Ishikawa (cell line): Measurements from ENCODE around the gene SERPINE2.

ENCODE experiments used
- CEBPB ChIP-seq: IDR thresholded peaks from 2 replicates; pipeline ENCODE4 v1.6.1; 2012
- CREB1 ChIP-seq: IDR thresholded peaks from 2 replicates; pipeline ENCODE4 v1.6.1; 2012; ENCODE audit warnings: low read depth
- EGR1 ChIP-seq: IDR thresholded peaks from 2 replicates; pipeline ENCODE4 v1.6.1; 2012
- EP300 ChIP-seq: IDR thresholded peaks from 2 replicates; pipeline ENCODE4 v1.6.1; 2012; ENCODE audit warnings: borderline replicate concordance
- FOXM1 ChIP-seq: IDR thresholded peaks from 2 replicates; pipeline ENCODE4 v1.6.1; 2012; ENCODE audit warnings: low read depth, borderline replicate concordance
- NFIC ChIP-seq: IDR thresholded peaks from 2 replicates; pipeline ENCODE4 v1.6.1; 2012
- RAD21 ChIP-seq: IDR thresholded peaks from 2 replicates; pipeline ENCODE4 v1.6.1; 2012; ENCODE audit warnings: low read depth
- TAF1 ChIP-seq: IDR thresholded peaks from 2 replicates; pipeline ENCODE4 v1.6.1; 2012; ENCODE audit warnings: low read depth, mild to moderate bottlenecking
- TCF12 ChIP-seq: IDR thresholded peaks from 2 replicates; pipeline ENCODE4 v1.6.1; 2012; ENCODE audit warnings: low read depth
- TEAD4 ChIP-seq: IDR thresholded peaks from 2 replicates; pipeline ENCODE4 v1.6.1; 2012
- YY1 ChIP-seq: IDR thresholded peaks from 2 replicates; pipeline ENCODE4 v1.6.1; 2012; ENCODE audit warnings: low read depth
- ZBTB7A ChIP-seq: IDR thresholded peaks from 2 replicates; pipeline ENCODE4 v1.6.1; 2012; ENCODE audit warnings: low read depth
- TF ChIP-seq, protein P1 (sequence below): IDR thresholded peaks from 2 replicates; pipeline ENCODE4 v1.6.1; 2012
- TF ChIP-seq, protein P2 (sequence below): IDR thresholded peaks from 2 replicates; pipeline ENCODE4 v1.6.1; 2012; ENCODE audit warnings: low read depth, mild to moderate bottlenecking
- TF ChIP-seq, protein P3 (sequence below): IDR thresholded peaks from 2 replicates; pipeline ENCODE4 v1.6.1; 2012

Gene SERPINE2

DNA sequence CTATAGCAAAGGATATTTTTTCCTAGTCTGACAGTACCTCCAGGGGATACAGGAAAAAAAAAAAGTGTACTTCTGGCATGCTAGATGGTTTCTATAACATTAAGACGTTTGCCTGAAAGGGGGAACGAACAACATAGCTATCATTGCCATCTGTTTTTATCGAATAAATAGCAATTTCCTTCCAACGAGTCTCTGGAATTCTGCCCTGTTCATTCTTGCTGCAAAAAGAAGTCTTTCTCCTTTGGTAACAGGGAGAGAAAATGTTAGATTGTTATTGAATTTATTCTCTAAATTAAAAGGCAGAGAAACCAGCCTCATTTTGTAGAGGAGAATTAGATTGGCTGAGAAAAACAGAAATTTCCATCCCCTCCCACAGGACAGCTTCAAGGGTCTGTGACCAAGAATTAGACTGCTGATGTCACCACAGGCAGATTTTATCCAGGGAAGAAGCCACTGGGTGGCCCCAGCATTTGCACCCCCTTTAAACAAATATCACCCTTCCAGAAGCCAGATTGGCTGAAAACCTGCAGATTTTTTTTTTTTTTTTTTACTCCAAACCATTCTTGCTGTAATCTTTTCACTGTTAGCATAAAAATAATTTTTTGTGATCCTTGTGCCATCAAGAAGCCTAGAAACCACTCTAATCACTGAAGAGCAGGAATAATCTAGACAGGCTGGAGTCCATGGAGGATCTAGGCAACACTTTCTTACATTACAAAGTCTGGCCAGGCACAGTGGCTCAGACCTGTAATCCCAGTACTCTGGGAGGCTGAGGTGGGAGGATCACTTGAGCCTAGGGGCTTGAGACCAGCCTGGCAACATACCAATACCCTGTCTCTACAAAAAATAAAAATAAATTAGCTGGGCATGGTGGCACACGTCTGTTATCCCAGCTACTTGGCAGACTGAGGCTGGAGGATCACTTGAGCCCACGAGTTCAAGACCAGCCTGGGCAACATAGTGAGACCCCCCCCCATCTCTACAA is 106.0 kb downstream of the SERPINE2 start:
- TF ChIP-seq TAF1 (no peak), EP300 (no peak), CEBPB (no peak), YY1 (no peak), NFIC (no peak), FOXM1 (no peak), TEAD4 (no peak), RAD21 (no peak), CREB1 (no peak), EGR1 (no peak), TCF12 (no peak), ZBTB7A (no peak)
- TF ChIP-seq, protein P1, sequence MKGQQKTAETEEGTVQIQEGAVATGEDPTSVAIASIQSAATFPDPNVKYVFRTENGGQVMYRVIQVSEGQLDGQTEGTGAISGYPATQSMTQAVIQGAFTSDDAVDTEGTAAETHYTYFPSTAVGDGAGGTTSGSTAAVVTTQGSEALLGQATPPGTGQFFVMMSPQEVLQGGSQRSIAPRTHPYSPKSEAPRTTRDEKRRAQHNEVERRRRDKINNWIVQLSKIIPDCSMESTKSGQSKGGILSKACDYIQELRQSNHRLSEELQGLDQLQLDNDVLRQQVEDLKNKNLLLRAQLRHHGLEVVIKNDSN, result no peak
- TF ChIP-seq, protein P2, sequence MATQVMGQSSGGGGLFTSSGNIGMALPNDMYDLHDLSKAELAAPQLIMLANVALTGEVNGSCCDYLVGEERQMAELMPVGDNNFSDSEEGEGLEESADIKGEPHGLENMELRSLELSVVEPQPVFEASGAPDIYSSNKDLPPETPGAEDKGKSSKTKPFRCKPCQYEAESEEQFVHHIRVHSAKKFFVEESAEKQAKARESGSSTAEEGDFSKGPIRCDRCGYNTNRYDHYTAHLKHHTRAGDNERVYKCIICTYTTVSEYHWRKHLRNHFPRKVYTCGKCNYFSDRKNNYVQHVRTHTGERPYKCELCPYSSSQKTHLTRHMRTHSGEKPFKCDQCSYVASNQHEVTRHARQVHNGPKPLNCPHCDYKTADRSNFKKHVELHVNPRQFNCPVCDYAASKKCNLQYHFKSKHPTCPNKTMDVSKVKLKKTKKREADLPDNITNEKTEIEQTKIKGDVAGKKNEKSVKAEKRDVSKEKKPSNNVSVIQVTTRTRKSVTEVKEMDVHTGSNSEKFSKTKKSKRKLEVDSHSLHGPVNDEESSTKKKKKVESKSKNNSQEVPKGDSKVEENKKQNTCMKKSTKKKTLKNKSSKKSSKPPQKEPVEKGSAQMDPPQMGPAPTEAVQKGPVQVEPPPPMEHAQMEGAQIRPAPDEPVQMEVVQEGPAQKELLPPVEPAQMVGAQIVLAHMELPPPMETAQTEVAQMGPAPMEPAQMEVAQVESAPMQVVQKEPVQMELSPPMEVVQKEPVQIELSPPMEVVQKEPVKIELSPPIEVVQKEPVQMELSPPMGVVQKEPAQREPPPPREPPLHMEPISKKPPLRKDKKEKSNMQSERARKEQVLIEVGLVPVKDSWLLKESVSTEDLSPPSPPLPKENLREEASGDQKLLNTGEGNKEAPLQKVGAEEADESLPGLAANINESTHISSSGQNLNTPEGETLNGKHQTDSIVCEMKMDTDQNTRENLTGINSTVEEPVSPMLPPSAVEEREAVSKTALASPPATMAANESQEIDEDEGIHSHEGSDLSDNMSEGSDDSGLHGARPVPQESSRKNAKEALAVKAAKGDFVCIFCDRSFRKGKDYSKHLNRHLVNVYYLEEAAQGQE, result no peak
- TF ChIP-seq, protein P3, sequence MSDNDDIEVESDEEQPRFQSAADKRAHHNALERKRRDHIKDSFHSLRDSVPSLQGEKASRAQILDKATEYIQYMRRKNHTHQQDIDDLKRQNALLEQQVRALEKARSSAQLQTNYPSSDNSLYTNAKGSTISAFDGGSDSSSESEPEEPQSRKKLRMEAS, result no peak

DNA sequence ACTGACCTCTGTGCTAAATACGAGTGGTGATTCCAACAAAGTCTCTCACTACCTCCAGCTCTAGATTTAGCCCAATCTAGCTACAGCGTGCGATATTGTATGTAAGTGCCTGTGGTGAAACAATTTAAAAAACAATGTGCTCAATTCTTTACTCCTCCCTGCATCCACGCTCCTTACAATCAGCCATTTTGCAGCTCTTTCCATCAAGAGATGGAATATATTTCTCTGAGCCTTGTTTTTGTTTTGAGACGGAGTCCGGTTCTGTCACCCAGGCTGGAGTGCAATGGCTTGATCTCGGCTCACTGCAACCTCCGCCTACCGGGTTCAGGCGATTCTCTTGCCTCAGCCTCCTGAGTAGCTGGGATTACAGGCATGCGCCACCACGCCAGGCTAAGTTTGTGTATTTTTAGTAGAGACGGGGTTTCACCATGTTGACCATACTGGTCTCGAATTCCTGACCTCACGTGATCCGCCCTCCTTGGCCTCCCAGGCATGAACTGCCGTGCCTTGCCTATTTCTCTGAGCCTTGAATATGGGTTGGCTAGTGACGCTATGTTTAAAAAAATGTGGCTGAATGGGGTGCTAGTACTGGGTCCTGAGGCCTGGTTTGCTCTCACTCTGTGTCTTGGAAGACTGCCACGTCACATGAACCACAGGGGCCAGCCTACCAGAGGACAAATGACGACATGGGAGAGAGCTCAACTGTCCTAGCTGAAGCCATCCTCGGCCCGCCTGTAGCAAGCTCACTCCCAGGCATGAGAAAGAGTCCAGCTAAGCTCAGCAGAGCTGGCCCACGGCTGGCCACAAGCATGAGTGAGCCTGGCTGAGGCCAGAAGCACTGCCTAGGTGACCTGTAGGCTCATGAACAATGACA is 108.7 kb downstream of the SERPINE2 start:
- TF ChIP-seq CEBPB, result no peak
- TF ChIP-seq TCF12, result no peak
- TF ChIP-seq EGR1, result no peak
- TF ChIP-seq EP300, result no peak
- TF ChIP-seq, protein P1, result no peak
- TF ChIP-seq, protein P3, result no peak
- no peak for TF ChIP-seq TEAD4
- TF ChIP-seq, protein P2, result no peak
- TF ChIP-seq RAD21, result no peak
- TF ChIP-seq ZBTB7A, result no peak
- TF ChIP-seq CREB1, result no peak
- no peak for TF ChIP-seq YY1
- no peak for TF ChIP-seq TAF1

DNA sequence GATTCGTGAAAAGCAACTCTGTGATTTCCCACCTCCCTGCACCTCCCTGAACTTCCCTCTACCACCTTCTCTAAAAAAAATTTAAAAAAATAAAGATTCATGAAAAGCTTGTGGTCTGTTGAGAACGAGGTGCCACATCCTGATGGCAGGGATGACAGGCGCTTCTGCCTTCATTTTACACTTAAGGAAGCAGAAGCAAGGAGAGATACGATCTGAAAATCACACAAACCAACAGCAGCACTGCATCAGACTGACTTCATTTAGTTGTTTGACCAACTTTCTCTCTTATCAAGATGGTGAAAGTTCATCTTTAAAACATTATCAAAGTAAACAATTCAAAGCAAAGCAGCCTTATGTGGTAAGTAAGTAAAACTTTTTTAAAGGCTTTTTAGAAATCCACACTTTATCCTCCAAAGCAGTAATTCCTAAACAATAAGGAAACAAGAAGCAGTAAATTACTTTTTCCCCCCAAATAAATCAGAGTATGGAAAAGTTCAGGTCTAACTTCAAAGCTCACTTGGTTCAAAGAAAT is 109.4 kb downstream of the SERPINE2 start:
- TF ChIP-seq EGR1 (no peak), EP300 (no peak), TAF1 (no peak), TCF12 (no peak), FOXM1 (no peak), YY1 (no peak), CREB1 (no peak)
- TF ChIP-seq, protein P2, result no peak
- TF ChIP-seq, protein P3, result no peak
- TF ChIP-seq, protein P1, result no peak
